Smooth muscle cell (in vitro differentiated cells): Measurements from ENCODE around the gene WDR3. TPM values are rescaled to one million over a fixed set of nuclear protein-coding genes. Genes with fewer than 3 reads are reported as not detected.
A peak's percentile ranks its signal among the peaks of the same experiment; 100 is the strongest.

ENCODE experiments used
- DNase-seq: peaks from one replicate; lab custom pipeline; 2025; ENCODE audit not compliant: unreplicated experiment; lab: John Stamatoyannopoulos, UW
- H2AFZ ChIP-seq: fragments of 200-600 bp; sonication (generic); 2 replicates; pipeline ENCODE4 v1.6.0; 2016; ENCODE audit warnings: antibody characterized with exemption, low read depth, mild to moderate bottlenecking
- H3F3A ChIP-seq: fragments of 200-600 bp; sonication (generic); 2 replicates; pipeline ENCODE4 v1.6.0; 2017; ENCODE audit warnings: antibody characterized with exemption, low read depth
- H3K27ac ChIP-seq: fragments of 200-600 bp; sonication (generic); 2 replicates; pipeline ENCODE4 v1.5.1; 2016; ENCODE audit warnings: low read depth, mild to moderate bottlenecking
- H3K27me3 ChIP-seq: fragments of 200-600 bp; sonication (generic); 2 replicates; pipeline ENCODE4 v1.6.1; 2016; ENCODE audit warnings: low read depth, mild to moderate bottlenecking
- H3K36me3 ChIP-seq: fragments of 200-600 bp; sonication (generic); 2 replicates; pipeline ENCODE4 v1.5.1; 2016; ENCODE audit warnings: low read depth
- H3K4me1 ChIP-seq: fragments of 200-600 bp; sonication (generic); 2 replicates; pipeline ENCODE4 v1.5.1; 2016; ENCODE audit warnings: low read depth
- H3K4me2 ChIP-seq: fragments of 200-600 bp; sonication (generic); 2 replicates; pipeline ENCODE4 v1.6.0; 2016; ENCODE audit warnings: mild to moderate bottlenecking
- H3K4me3 ChIP-seq: fragments of 200-600 bp; sonication (generic); 2 replicates; pipeline ENCODE4 v1.5.1; 2016; ENCODE audit warnings: mild to moderate bottlenecking
- H3K79me2 ChIP-seq: fragments of 200-600 bp; sonication (generic); 2 replicates; pipeline ENCODE4 v1.6.0; 2016; ENCODE audit warnings: low read depth, mild to moderate bottlenecking
- H3K9ac ChIP-seq: fragments of 200-600 bp; sonication (generic); 2 replicates; pipeline ENCODE4 v1.6.0; 2016; ENCODE audit warnings: low read depth
- H3K9me3 ChIP-seq: fragments of 200-600 bp; sonication (generic); replicated peaks from 2 replicates; pipeline ENCODE4 v1.5.1; 2016; ENCODE audit warnings: low read depth
- H4K20me1 ChIP-seq: fragments of 200-600 bp; sonication (generic); 2 replicates; pipeline ENCODE4 v1.6.0; 2016; ENCODE audit warnings: low read depth
- CTCF ChIP-seq: fragments of 200-600 bp; sonication (generic); IDR thresholded peaks from 2 replicates; pipeline ENCODE4 v1.5.1; 2017; ENCODE audit warnings: borderline replicate concordance, mild to moderate bottlenecking, antibody characterized with exemption; ENCODE audit not compliant: insufficient read depth, poor library complexity, severe bottlenecking
- WGBS: methylation state at CpG from one replicate; pipeline ENCODE4 v1.1.7; 2016; ENCODE audit warnings: low lambda C conversion rate; 5-methylcytosine and 5-hydroxymethylcytosine counted together
- polyA plus RNA-seq: library from polyadenylated mRNA; unstranded; fragments of >200 nt; fragmentation: Nextera tagmentation; extraction: Ambion mirVana; gene quantifications from 2 replicates; pipeline ENCODE4 v1.2.1, GENCODE V29; 2016
- total RNA-seq: library from RNA; depleted of rRNA; stranded (reverse); fragments of >200 nt; gene quantifications from 2 replicates; pipeline ENCODE4 v1.2.3, GENCODE V29; 2014

WDR3 gene
- total and polyA plus RNA-seq, 2 experiments from 2014 or later: 13.4 to 19.7 TPM

DNA sequence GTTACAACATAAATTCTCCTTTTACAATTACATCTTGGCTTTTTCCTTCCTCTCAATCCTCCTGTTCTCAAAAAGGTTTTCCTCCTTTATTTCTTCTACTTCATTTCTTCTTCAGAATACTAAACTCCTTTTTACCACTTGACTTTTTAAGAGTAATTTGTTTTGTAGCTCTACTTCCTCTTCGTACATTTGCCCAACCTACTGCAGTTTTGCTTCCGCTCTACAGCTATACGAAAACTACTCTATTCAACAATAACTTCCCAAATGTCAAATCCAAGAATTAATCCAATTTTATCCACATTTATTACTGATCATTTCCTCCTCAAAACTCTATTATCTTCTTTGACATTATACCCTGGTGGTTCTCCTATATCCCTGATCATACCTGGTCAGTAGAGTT, 3.6 kb upstream of the WDR3 start:
- Histone ChIP-seq H3K36me3 (no peaks in the 10 kb centered on the region), H3K27ac (no peak overlapping the region), H3K9ac (no peak overlapping the region), H3F3A (no peaks in the 10 kb centered on the region), H3K4me3 (no peak overlapping the region), H3K4me1 (peaks cover 18% of the 10 kb centered on the region), H3K79me2 (peaks cover 69% of the 10 kb centered on the region), H2AFZ (no peak overlapping the region), H3K9me3 (no peaks in the 10 kb centered on the region), H3K4me2 (no peak overlapping the region), H3K27me3 (no peaks in the 10 kb centered on the region), H4K20me1 (peaks cover 58% of the 10 kb centered on the region)
- no peak for DNase-seq
- no peak for TF ChIP-seq CTCF
- WGBS: 98% methylated on average over 3 of the region's 3 CpGs

DNA sequence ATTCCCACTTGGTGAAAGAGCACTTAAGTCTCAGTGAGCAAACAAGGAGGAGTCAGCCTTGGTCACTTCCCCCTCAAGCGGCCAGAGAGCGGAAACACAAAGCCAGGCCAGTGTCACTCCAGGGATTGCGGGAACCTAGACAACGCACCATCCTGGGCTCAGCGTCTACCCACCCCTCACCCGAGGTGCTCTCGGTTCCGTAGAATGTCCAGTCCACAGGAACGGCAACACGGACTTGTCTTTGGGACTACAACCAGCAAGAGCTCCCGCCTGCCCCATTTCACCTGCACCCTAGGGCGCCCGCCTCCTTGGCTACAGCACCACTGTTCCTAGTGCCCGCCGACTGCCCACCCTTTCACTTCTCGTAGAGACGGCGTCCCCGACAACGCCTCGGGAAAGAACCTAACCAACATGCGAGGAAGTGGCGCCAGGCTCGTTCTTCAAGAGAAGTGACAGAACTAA, 627 bp upstream of the WDR3 start:
- no peaks in the 10 kb centered on the region for H3K27me3 ChIP-seq
- peak overlapping the region; percentile 55 for H3K9ac ChIP-seq
- no peaks in the 10 kb centered on the region for H3F3A ChIP-seq
- DNase-seq: peak; percentile 48
- peak overlapping the region; percentile 53 for H3K27ac ChIP-seq
- H3K36me3 ChIP-seq: no peaks in the 10 kb centered on the region
- H3K79me2 ChIP-seq: peaks cover 75% of the 10 kb centered on the region
- H4K20me1 ChIP-seq: peaks cover 44% of the 10 kb centered on the region
- H3K4me1 ChIP-seq: peaks cover 19% of the 10 kb centered on the region
- TF ChIP-seq CTCF: no peak
- peak overlapping the region; percentile 85 for H2AFZ ChIP-seq
- H3K4me3 ChIP-seq: peak overlapping the region; percentile 77
- no peaks in the 10 kb centered on the region for H3K9me3 ChIP-seq
- WGBS: under 1% methylated on average over 24 of the region's 24 CpGs
- peak overlapping the region; percentile 89 for H3K4me2 ChIP-seq

DNA sequence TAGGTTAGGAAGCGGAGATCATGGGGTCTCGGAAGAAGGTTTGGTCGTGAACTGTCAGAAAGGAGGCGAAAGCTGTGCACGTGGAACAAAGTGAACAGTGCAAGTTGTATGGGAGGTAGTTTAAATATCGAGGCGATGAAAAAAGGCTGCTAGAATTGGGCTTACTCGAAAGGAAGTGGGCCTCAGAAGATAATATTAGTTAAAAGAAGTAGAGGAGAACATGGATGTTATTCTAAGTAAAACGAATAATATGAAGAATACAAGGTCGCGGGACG, 571 bp downstream of the WDR3 start:
- H3K36me3 ChIP-seq: peaks cover 7% of the 10 kb centered on the region
- no peak for DNase-seq
- peak overlapping the region; percentile 85 for H2AFZ ChIP-seq
- no peak for TF ChIP-seq CTCF
- peak overlapping the region; percentile 77 for H3K4me3 ChIP-seq
- peak overlapping the region; percentile 6 for H3K27ac ChIP-seq
- peaks cover 19% of the 10 kb centered on the region for H3K4me1 ChIP-seq
- peaks cover 37% of the 10 kb centered on the region for H4K20me1 ChIP-seq
- 1% methylated on average over 12 of the region's 12 CpGs for WGBS
- peaks cover 70% of the 10 kb centered on the region for H3K79me2 ChIP-seq
- H3K4me2 ChIP-seq: peak overlapping the region; percentile 89
- no peaks in the 10 kb centered on the region for H3F3A ChIP-seq
- peak overlapping the region; percentile 69 for H3K9ac ChIP-seq
- H3K9me3 ChIP-seq: no peaks in the 10 kb centered on the region
- no peaks in the 10 kb centered on the region for H3K27me3 ChIP-seq

GRCh38 chr1:117930484-117930883, 945 bp downstream of the WDR3 start:
- DNase-seq: no peak
- H3K9ac ChIP-seq: peak overlapping the region; percentile 69
- peak overlapping the region; percentile 89 for H3K4me2 ChIP-seq
- no peak for TF ChIP-seq CTCF
- H2AFZ ChIP-seq: peak overlapping the region; percentile 85
- peaks cover 10% of the 10 kb centered on the region for H3K36me3 ChIP-seq
- peaks cover 35% of the 10 kb centered on the region for H4K20me1 ChIP-seq
- H3K79me2 ChIP-seq: peaks cover 69% of the 10 kb centered on the region
- peak overlapping the region; percentile 77 for H3K4me3 ChIP-seq
- H3K4me1 ChIP-seq: peaks cover 19% of the 10 kb centered on the region
- no peaks in the 10 kb centered on the region for H3F3A ChIP-seq
- 6% methylated on average over 6 of the region's 6 CpGs for WGBS
- no peaks in the 10 kb centered on the region for H3K27me3 ChIP-seq
- no peaks in the 10 kb centered on the region for H3K9me3 ChIP-seq
- H3K27ac ChIP-seq: peak overlapping the region; percentile 6
